Ishikawa (cell line): Measurements from ENCODE around the gene C1orf115.

Experiments
- CEBPB ChIP-seq: IDR thresholded peaks from 2 replicates; pipeline ENCODE4 v1.6.1; 2012
- CREB1 ChIP-seq: IDR thresholded peaks from 2 replicates; pipeline ENCODE4 v1.6.1; 2012; ENCODE audit warnings: low read depth
- EGR1 ChIP-seq: IDR thresholded peaks from 2 replicates; pipeline ENCODE4 v1.6.1; 2012
- EP300 ChIP-seq: IDR thresholded peaks from 2 replicates; pipeline ENCODE4 v1.6.1; 2012; ENCODE audit warnings: borderline replicate concordance
- FOXM1 ChIP-seq: IDR thresholded peaks from 2 replicates; pipeline ENCODE4 v1.6.1; 2012; ENCODE audit warnings: low read depth, borderline replicate concordance
- MAX ChIP-seq: IDR thresholded peaks from 2 replicates; pipeline ENCODE4 v1.6.1; 2012
- NFIC ChIP-seq: IDR thresholded peaks from 2 replicates; pipeline ENCODE4 v1.6.1; 2012
- RAD21 ChIP-seq: IDR thresholded peaks from 2 replicates; pipeline ENCODE4 v1.6.1; 2012; ENCODE audit warnings: low read depth
- REST ChIP-seq: IDR thresholded peaks from 2 replicates; pipeline ENCODE4 v1.6.1; 2012; ENCODE audit warnings: low read depth, mild to moderate bottlenecking
- TAF1 ChIP-seq: IDR thresholded peaks from 2 replicates; pipeline ENCODE4 v1.6.1; 2012; ENCODE audit warnings: low read depth, mild to moderate bottlenecking
- TCF12 ChIP-seq: IDR thresholded peaks from 2 replicates; pipeline ENCODE4 v1.6.1; 2012; ENCODE audit warnings: low read depth
- TEAD4 ChIP-seq: IDR thresholded peaks from 2 replicates; pipeline ENCODE4 v1.6.1; 2012
- USF1 ChIP-seq: IDR thresholded peaks from 2 replicates; pipeline ENCODE4 v1.6.1; 2012
- YY1 ChIP-seq: IDR thresholded peaks from 2 replicates; pipeline ENCODE4 v1.6.1; 2012; ENCODE audit warnings: low read depth
- ZBTB7A ChIP-seq: IDR thresholded peaks from 2 replicates; pipeline ENCODE4 v1.6.1; 2012; ENCODE audit warnings: low read depth

Gene C1orf115

GRCh38 chr1:220711056-220711809, 21.1 kb downstream of the C1orf115 start:
- TF ChIP-seq EGR1: no peak
- no peak for TF ChIP-seq CEBPB
- TF ChIP-seq USF1: no peak
- no peak for TF ChIP-seq FOXM1
- no peak for TF ChIP-seq TAF1
- no peak for TF ChIP-seq REST

GRCh38 chr1:220717800-220718640, 27.9 kb downstream of the C1orf115 start:
- TF ChIP-seq YY1: no peak
- no peak for TF ChIP-seq EGR1
- TF ChIP-seq CREB1: no peak
- TF ChIP-seq TCF12: no peak
- TF ChIP-seq TEAD4: no peak
- no peak for TF ChIP-seq CEBPB
- no peak for TF ChIP-seq RAD21
- no peak for TF ChIP-seq MAX
- TF ChIP-seq NFIC: no peak
- no peak for TF ChIP-seq ZBTB7A
- TF ChIP-seq USF1: no peak
- TF ChIP-seq FOXM1: no peak
- no peak for TF ChIP-seq EP300
- TF ChIP-seq TAF1: no peak
- TF ChIP-seq REST: no peak

- TF ChIP-seq EGR1 (no peak), TCF12 (no peak), EP300 (no peak), CREB1 (no peak), REST (no peak), TAF1 (no peak), USF1 (no peak), YY1 (no peak), CEBPB (no peak)
Observed at GRCh38 chr1:220726634-220727033, 36.5 kb downstream of the C1orf115 start.

- no peak for TF ChIP-seq RAD21
- TF ChIP-seq NFIC: no peak
- TF ChIP-seq USF1: no peak
- TF ChIP-seq EGR1: no peak
- TF ChIP-seq CEBPB: no peak
- no peak for TF ChIP-seq CREB1
- TF ChIP-seq TAF1: no peak
- no peak for TF ChIP-seq YY1
- TF ChIP-seq TEAD4: no peak
- TF ChIP-seq REST: no peak
- no peak for TF ChIP-seq ZBTB7A
- TF ChIP-seq EP300: no peak
- no peak for TF ChIP-seq TCF12
- no peak for TF ChIP-seq MAX
- TF ChIP-seq FOXM1: no peak
Observed at GRCh38 chr1:220727519-220727918, 37.4 kb downstream of the C1orf115 start.
